Measurements from ENCODE around the gene PMPCB. TPM values are rescaled to one million over a fixed set of nuclear protein-coding genes. Genes with fewer than 3 reads are reported as not detected.

PMPCB gene
- total RNA-seq, 1 donor from 2014 or later: 37.1 TPM

DNA sequence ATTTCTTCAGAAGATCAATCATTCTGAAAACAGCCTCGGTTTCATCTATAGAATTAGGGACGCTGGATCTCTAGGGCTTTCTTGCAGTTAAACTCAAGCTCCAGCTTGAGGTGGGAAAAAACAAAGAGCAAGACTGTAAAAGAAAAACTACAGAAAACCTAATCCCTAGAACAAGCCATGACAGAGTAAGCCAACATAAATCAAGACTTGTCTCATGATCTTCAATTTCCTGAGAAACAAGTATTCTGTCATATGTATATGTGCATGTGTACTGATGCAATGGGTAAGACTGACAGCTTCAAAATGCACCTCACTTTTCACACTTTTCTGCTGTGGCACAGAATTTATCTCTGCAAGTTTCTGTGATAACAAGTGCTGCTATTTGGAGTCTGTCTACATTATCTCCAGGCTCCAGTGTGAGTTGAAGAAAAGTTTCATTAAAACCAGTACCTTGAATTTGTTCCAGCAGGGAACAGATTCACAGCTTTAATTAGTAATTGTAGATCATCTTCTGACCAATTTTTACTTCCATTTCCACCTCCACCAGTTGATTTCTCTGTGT lies 19.2 kb downstream of the PMPCB start:
- Mint-ChIP-seq H3K9me3 (ENCODE audit: low read depth) (no peaks in the 10 kb centered on the region), H3K4me3 (ENCODE audit: unreplicated experiment) (no peak overlapping the region), H3K27me3 (ENCODE audit: low read depth) (no peaks in the 10 kb centered on the region), H3K27ac (ENCODE audit: unreplicated experiment) (no peak overlapping the region), H3K4me1 (ENCODE audit: low read depth) (no peaks in the 10 kb centered on the region), H3K36me3 (ENCODE audit: low read depth) (peaks cover 40% of the 10 kb centered on the region)
- TF ChIP-seq, protein P1, sequence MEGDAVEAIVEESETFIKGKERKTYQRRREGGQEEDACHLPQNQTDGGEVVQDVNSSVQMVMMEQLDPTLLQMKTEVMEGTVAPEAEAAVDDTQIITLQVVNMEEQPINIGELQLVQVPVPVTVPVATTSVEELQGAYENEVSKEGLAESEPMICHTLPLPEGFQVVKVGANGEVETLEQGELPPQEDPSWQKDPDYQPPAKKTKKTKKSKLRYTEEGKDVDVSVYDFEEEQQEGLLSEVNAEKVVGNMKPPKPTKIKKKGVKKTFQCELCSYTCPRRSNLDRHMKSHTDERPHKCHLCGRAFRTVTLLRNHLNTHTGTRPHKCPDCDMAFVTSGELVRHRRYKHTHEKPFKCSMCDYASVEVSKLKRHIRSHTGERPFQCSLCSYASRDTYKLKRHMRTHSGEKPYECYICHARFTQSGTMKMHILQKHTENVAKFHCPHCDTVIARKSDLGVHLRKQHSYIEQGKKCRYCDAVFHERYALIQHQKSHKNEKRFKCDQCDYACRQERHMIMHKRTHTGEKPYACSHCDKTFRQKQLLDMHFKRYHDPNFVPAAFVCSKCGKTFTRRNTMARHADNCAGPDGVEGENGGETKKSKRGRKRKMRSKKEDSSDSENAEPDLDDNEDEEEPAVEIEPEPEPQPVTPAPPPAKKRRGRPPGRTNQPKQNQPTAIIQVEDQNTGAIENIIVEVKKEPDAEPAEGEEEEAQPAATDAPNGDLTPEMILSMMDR (IDR thresholded peaks at IDR 0.05): no peak
- DNase-seq (ENCODE audit: low spot score): no peak

DNA sequence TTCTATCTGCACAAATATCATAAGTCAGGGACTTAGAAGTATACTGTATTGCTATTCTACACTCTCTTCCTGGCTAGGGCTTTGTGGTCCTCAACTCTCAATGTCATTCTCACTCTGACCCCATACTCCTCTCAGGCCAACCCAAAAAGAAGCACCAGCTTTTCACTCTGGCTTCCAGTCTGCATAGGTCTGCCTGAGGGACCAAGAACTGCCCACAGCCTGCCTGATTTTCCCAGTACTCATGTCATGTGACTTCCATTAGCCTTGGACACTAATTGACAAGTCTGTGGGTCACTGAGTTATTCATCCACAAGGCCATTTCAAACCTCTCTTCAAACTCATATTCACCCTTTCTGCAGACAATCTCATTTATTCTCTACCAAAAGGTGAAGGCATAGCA lies 19.8 kb downstream of the PMPCB start:
- peak overlapping the region; percentile 42 for H3K27ac Mint-ChIP-seq (ENCODE audit: unreplicated experiment)
- no peaks in the 10 kb centered on the region for H3K4me1 Mint-ChIP-seq (ENCODE audit: low read depth)
- no peaks in the 10 kb centered on the region for H3K27me3 Mint-ChIP-seq (ENCODE audit: low read depth)
- H3K9me3 Mint-ChIP-seq (ENCODE audit: low read depth): no peaks in the 10 kb centered on the region
- peaks cover 38% of the 10 kb centered on the region for H3K36me3 Mint-ChIP-seq (ENCODE audit: low read depth)
- TF ChIP-seq, protein P1 (IDR thresholded peaks at IDR 0.05): no peak
- no peak for DNase-seq (ENCODE audit: low spot score)
- no peak overlapping the region for H3K4me3 Mint-ChIP-seq (ENCODE audit: unreplicated experiment)

DNA sequence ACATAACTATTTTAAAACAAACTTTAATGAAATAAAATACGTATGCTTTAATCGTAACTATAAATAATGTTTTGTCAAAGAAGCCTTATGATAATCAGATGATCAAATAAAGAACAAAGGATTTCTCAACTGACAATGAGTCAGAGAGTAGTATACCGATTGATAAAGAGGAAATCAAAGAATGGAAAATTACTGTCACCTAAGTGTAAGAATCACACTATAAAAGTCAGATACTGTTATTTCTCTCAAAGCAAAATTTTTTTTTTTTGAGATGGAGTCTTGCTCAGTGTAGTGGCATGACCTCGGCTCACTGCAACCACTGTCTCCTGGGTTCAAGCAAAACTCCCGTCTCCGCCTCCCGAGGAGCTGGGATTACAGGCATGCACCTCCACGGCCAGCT lies 28.5 kb downstream of the PMPCB start:
- no peaks in the 10 kb centered on the region for H3K4me1 Mint-ChIP-seq (ENCODE audit: low read depth)
- no peak overlapping the region for H3K4me3 Mint-ChIP-seq (ENCODE audit: unreplicated experiment)
- DNase-seq (ENCODE audit: low spot score): no peak
- TF ChIP-seq, protein P1 (IDR thresholded peaks at IDR 0.05): no peak
- no peak overlapping the region for H3K27ac Mint-ChIP-seq (ENCODE audit: unreplicated experiment)
- no peaks in the 10 kb centered on the region for H3K9me3 Mint-ChIP-seq (ENCODE audit: low read depth)
- peaks cover 18% of the 10 kb centered on the region for H3K36me3 Mint-ChIP-seq (ENCODE audit: low read depth)
- no peaks in the 10 kb centered on the region for H3K27me3 Mint-ChIP-seq (ENCODE audit: low read depth)

- peaks cover 8% of the 10 kb centered on the region for H3K4me1 Mint-ChIP-seq (ENCODE audit: low read depth)
- H3K27me3 Mint-ChIP-seq (ENCODE audit: low read depth): no peaks in the 10 kb centered on the region
- peaks cover 36% of the 10 kb centered on the region for H3K36me3 Mint-ChIP-seq (ENCODE audit: low read depth)
- H3K4me3 Mint-ChIP-seq (ENCODE audit: unreplicated experiment): no peak overlapping the region
- H3K9me3 Mint-ChIP-seq (ENCODE audit: low read depth): no peaks in the 10 kb centered on the region
- TF ChIP-seq, protein P1 (IDR thresholded peaks at IDR 0.05): no peak
- DNase-seq (ENCODE audit: low spot score): no peak
- H3K27ac Mint-ChIP-seq (ENCODE audit: unreplicated experiment): no peak overlapping the region
Measured at GRCh38 chr7:103336761-103337160, 39.5 kb downstream of the PMPCB start.

GRCh38 chr7:103338864-103339263 lies 41.6 kb downstream of the PMPCB start:
- Mint-ChIP-seq H3K4me3 (ENCODE audit: unreplicated experiment) (no peak overlapping the region), H3K9me3 (ENCODE audit: low read depth) (no peaks in the 10 kb centered on the region), H3K27me3 (ENCODE audit: low read depth) (no peaks in the 10 kb centered on the region), H3K27ac (ENCODE audit: unreplicated experiment) (no peak overlapping the region), H3K4me1 (ENCODE audit: low read depth) (peaks cover 21% of the 10 kb centered on the region), H3K36me3 (ENCODE audit: low read depth) (peaks cover 32% of the 10 kb centered on the region)
- TF ChIP-seq, protein P1 (IDR thresholded peaks at IDR 0.05): no peak
- no peak for DNase-seq (ENCODE audit: low spot score)
